ENCODE results near the gene MDFIC.

DNA sequence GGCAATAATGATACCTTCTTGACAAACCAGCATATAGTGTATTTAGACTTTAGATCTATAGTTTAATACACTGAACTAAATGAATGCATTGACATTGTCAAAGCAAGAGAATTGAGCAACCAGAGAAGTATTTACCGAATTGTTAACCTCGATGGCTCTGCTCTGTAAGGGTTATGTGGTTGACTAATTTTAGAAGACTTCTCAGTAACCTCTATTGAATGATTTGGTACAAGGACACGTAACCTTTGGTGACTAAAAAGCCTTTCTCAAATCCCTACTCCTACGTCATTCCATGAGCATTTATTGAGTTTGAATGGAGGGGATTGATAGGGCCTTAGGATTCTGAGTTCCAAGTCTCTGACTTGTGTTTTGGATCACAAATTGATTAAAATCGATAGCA lies 67.6 kb downstream of the MDFIC start:
- TF ChIP-seq POLR2A (IDR thresholded peaks at IDR 0.05; ENCODE audit: low read length), result no peak
- no peak for TF ChIP-seq GATA1 (IDR thresholded peaks at IDR 0.05; ENCODE audit: low read depth, low read length)
